SK-N-SH (cell line): ENCODE results near the gene AFAP1L2. TPM values are rescaled to one million over a fixed set of nuclear protein-coding genes. Genes with fewer than 3 reads are reported as not detected.

ENCODE experiments used
- CTCF ChIA-PET: fragments of 300-600, 350-600 bp; formaldehyde crosslinking; extraction: SDS; loops from one replicate; lab custom pipeline; 2021; lab: Yijun Ruan, JAX
- POLR2A ChIA-PET: fragments of 350-600 bp; sonication (Branson Sonifier 250); formaldehyde crosslinking; extraction: SDS; loops from one replicate; lab custom pipeline; 2020; ENCODE audit warnings: antibody characterized with exemption, inconsistent platforms; lab: Yijun Ruan, JAX
- DNase-seq: peaks from one replicate; pipeline ENCODE4 v3.0.0; 2012
- H2AFZ ChIP-seq: fragments of 200-600 bp; sonication (generic); 2 replicates; pipeline ENCODE4 v1.8.1; 2016; ENCODE audit warnings: antibody characterized with exemption, mild to moderate bottlenecking, low read depth
- H3F3A ChIP-seq: fragments of 200-600 bp; sonication (generic); replicated peaks from 2 replicates; pipeline ENCODE3; 2016; ENCODE audit warnings: antibody characterized with exemption, mild to moderate bottlenecking; ENCODE audit not compliant: insufficient read depth
- H3K27ac ChIP-seq, 2 experiments: fragments of 200-500 bp in 1 of 2; fragments of 200-600 bp in 1 of 2; sonication (Bioruptor generic) in 1 of 2; sonication (generic), shearing (Covaris generic) in 1 of 2; 2 replicates each; pipeline versions ENCODE4 v1.5.1 to v1.6.1; 2014 to 2016; ENCODE audit warnings: low read depth in 2 of 2, inconsistent platforms in 1 of 2, low read length in 1 of 2, mild to moderate bottlenecking in 1 of 2, mixed read lengths in 1 of 2
- H3K27me3 ChIP-seq: fragments of 200-600 bp; sonication (generic), shearing (Covaris generic); 2 replicates; pipeline ENCODE4 v1.6.1; 2016; ENCODE audit warnings: mixed run types; ENCODE audit not compliant: insufficient read depth
- H3K36me3 ChIP-seq, 2 experiments: fragments of 200-500 bp in 1 of 2; fragments of 200-600 bp in 1 of 2; sonication (Bioruptor generic) in 1 of 2; sonication (generic) in 1 of 2; replicated peaks in 1 of 2; 2 replicates each; pipeline versions ENCODE3 to v1.5.1; 2014 to 2016; ENCODE audit warnings: low read length in 1 of 2, mild to moderate bottlenecking in 1 of 2; ENCODE audit not compliant: insufficient read depth in 2 of 2, control insufficient read depth in 1 of 2
- H3K4me1 ChIP-seq, 2 experiments: fragments of 200-500 bp in 1 of 2; fragments of 200-600 bp in 1 of 2; sonication (Bioruptor generic) in 1 of 2; sonication (generic), shearing (Covaris generic) in 1 of 2; 2 replicates each; pipeline versions ENCODE4 v1.5.1 to v1.6.1; 2014 to 2016; ENCODE audit warnings: low read depth in 1 of 2, low read length in 1 of 2, mixed run types in 1 of 2; ENCODE audit not compliant: insufficient read depth in 2 of 2, control insufficient read depth in 1 of 2
- H3K4me2 ChIP-seq: fragments of 200-600 bp; sonication (generic), shearing (Covaris generic); 2 replicates; pipeline ENCODE4 v1.6.1; 2017; ENCODE audit warnings: mixed run types
- H3K4me3 ChIP-seq, 2 experiments: fragments of 200-500 bp in 1 of 2; fragments of 200-600 bp in 1 of 2; sonication (Bioruptor generic) in 1 of 2; sonication (generic), shearing (Covaris generic) in 1 of 2; 2 replicates each; pipeline versions ENCODE4 v1.5.1 to v1.8.1; 2014 to 2016; ENCODE audit warnings: low read depth in 2 of 2, inconsistent platforms in 1 of 2, low read length in 1 of 2, mild to moderate bottlenecking in 1 of 2, mixed read lengths in 1 of 2, moderate library complexity in 1 of 2
- H3K79me2 ChIP-seq: fragments of 200-600 bp; sonication (generic); 2 replicates; pipeline ENCODE4 v1.8.1; 2017; ENCODE audit warnings: mild to moderate bottlenecking; ENCODE audit not compliant: insufficient read depth
- H3K9ac ChIP-seq: fragments of 200-600 bp; sonication (generic); 2 replicates; pipeline ENCODE4 v1.6.1; 2017; ENCODE audit warnings: mixed run types
- H3K9me2 ChIP-seq: fragments of 200-600 bp; sonication (generic); 2 replicates; pipeline ENCODE4 v1.6.1; 2017; ENCODE audit warnings: mixed run types
- H3K9me3 ChIP-seq: fragments of 200-600 bp; sonication (generic); 2 replicates; pipeline ENCODE4 v1.6.1; 2017; ENCODE audit warnings: mixed run types, mild to moderate bottlenecking, moderate library complexity
- H4K20me1 ChIP-seq: fragments of 200-600 bp; sonication (generic); 2 replicates; pipeline ENCODE4 v1.6.1; 2017; ENCODE audit warnings: mild to moderate bottlenecking, mixed run types; ENCODE audit not compliant: insufficient read depth
- CHD2 ChIP-seq: fragments of 150-350 bp; IDR thresholded peaks from 2 replicates; pipeline ENCODE4 v1.6.1; 2018; ENCODE audit warnings: low read length; ENCODE audit not compliant: partially characterized antibody
- CTCF ChIP-seq: fragments of 200-600 bp; sonication (generic); IDR thresholded peaks from 2 replicates; pipeline ENCODE4 v1.6.1; 2017; ENCODE audit warnings: antibody characterized with exemption, mild to moderate bottlenecking, moderate library complexity
- ELF1 ChIP-seq: IDR thresholded peaks from 2 replicates; pipeline ENCODE4 v1.4.0; 2012
- EP300 ChIP-seq, 2 experiments: IDR thresholded peaks; 2 replicates each; pipeline versions ENCODE4 v1.4.0 to v1.6.1; 2012; ENCODE audit warnings: borderline replicate concordance in 1 of 2, low read depth in 1 of 2, low read length in 1 of 2
- EZH2phosphoT487 ChIP-seq: fragments of 200-600 bp; sonication (generic); IDR thresholded peaks from 2 replicates; pipeline ENCODE4 v1.6.1; 2017; ENCODE audit warnings: low read depth, mixed run types, mild to moderate bottlenecking, antibody characterized with exemption, moderate library complexity, borderline replicate concordance
- FOSL2 ChIP-seq: IDR thresholded peaks from 2 replicates; pipeline ENCODE4 v1.4.0; 2012; ENCODE audit warnings: low read depth, mild to moderate bottlenecking, moderate library complexity, borderline replicate concordance
- FOXJ3 ChIP-seq: sonication (generic); formaldehyde crosslinking; IDR thresholded peaks from 2 replicates; pipeline ENCODE4 v1.5.1; 2020; ENCODE audit warnings: mild to moderate bottlenecking, missing genetic modification reagents
- GABPA ChIP-seq: IDR thresholded peaks from 2 replicates; pipeline ENCODE4 v1.4.0; 2012; ENCODE audit warnings: low read depth, mild to moderate bottlenecking
- IRF3 ChIP-seq: fragments of 150-350 bp; IDR thresholded peaks from 2 replicates; pipeline ENCODE4 v1.6.1; 2016; ENCODE audit warnings: mild to moderate bottlenecking, low read depth, low read length
- MAX ChIP-seq: IDR thresholded peaks from 2 replicates; pipeline ENCODE4 v1.4.0; 2012; ENCODE audit warnings: low read depth
- MEF2A ChIP-seq: IDR thresholded peaks from 2 replicates; pipeline ENCODE4 v1.4.0; 2012; ENCODE audit warnings: low read depth, borderline replicate concordance
- MXI1 ChIP-seq: IDR thresholded peaks from 2 replicates; pipeline ENCODE4 v1.6.1; 2012; ENCODE audit warnings: mild to moderate bottlenecking, low read depth, low read length, improper control_type of control experiment
- NFIC ChIP-seq: IDR thresholded peaks from 2 replicates; pipeline ENCODE4 v1.4.0; 2012; ENCODE audit warnings: borderline replicate concordance
- NRF1 ChIP-seq: IDR thresholded peaks from 2 replicates; pipeline ENCODE4 v1.6.1; 2012; ENCODE audit warnings: low read depth, mild to moderate bottlenecking, low read length
- POLR2AphosphoS5 ChIP-seq: IDR thresholded peaks from 2 replicates; pipeline ENCODE4 v1.6.1; 2012; ENCODE audit warnings: low read depth, low read length
- RAD21 ChIP-seq: IDR thresholded peaks from 2 replicates; pipeline ENCODE4 v1.6.1; 2012; ENCODE audit warnings: mild to moderate bottlenecking, low read length
- RCOR1 ChIP-seq: fragments of 150-350 bp; IDR thresholded peaks from 2 replicates; pipeline ENCODE4 v1.6.1; 2017; ENCODE audit warnings: antibody characterized with exemption, low read length
- RFX5 ChIP-seq: IDR thresholded peaks from 2 replicates; pipeline ENCODE4 v1.6.1; 2012; ENCODE audit warnings: mild to moderate bottlenecking, improper control_type of control experiment, low read length
- RXRA ChIP-seq: IDR thresholded peaks from 2 replicates; pipeline ENCODE4 v1.4.0; 2012; ENCODE audit warnings: low read depth, mild to moderate bottlenecking, borderline replicate concordance
- SIN3A ChIP-seq: IDR thresholded peaks from 2 replicates; pipeline ENCODE4 v1.6.1; 2012; ENCODE audit warnings: low read depth, mild to moderate bottlenecking, low read length, moderate library complexity, borderline replicate concordance
- SMC3 ChIP-seq: IDR thresholded peaks from 2 replicates; pipeline ENCODE4 v1.6.1; 2012; ENCODE audit warnings: low read depth, low read length, improper control_type of control experiment
- TAF1 ChIP-seq: IDR thresholded peaks from 2 replicates; pipeline ENCODE4 v1.6.1; 2012; ENCODE audit warnings: low read depth, mild to moderate bottlenecking, low read length, moderate library complexity, borderline replicate concordance
- TCF12 ChIP-seq: IDR thresholded peaks from 2 replicates; pipeline ENCODE4 v1.4.0; 2012
- TEAD4 ChIP-seq: IDR thresholded peaks from 2 replicates; pipeline ENCODE4 v1.4.0; 2012; ENCODE audit warnings: mild to moderate bottlenecking, borderline replicate concordance; ENCODE audit not compliant: insufficient read depth
- USF1 ChIP-seq: IDR thresholded peaks from 2 replicates; pipeline ENCODE4 v1.4.0; 2012; ENCODE audit warnings: low read depth, borderline replicate concordance
- USF2 ChIP-seq: fragments of 150-350 bp; IDR thresholded peaks from 2 replicates; pipeline ENCODE4 v1.6.1; 2017; ENCODE audit warnings: antibody characterized with exemption, low read length, low read depth, borderline replicate concordance
- YY1 ChIP-seq: IDR thresholded peaks from 2 replicates; pipeline ENCODE4 v1.4.0; 2012; ENCODE audit warnings: low read depth, mild to moderate bottlenecking
- ZBTB33 ChIP-seq: IDR thresholded peaks from 2 replicates; pipeline ENCODE4 v1.4.0; 2012; ENCODE audit warnings: low read depth, borderline replicate concordance
- WGBS: methylation state at CpG from one replicate; pipeline ENCODE4 v1.1.6; 2017; ENCODE audit warnings: low lambda C conversion rate; 5-methylcytosine and 5-hydroxymethylcytosine counted together
- polyA plus RNA-seq, 3 experiments: library from polyadenylated mRNA; depleted of rRNA; stranded (reverse); fragments of >200 nt; gene quantifications; 2 replicates each; pipeline ENCODE4 v1.2.3, GENCODE V29; 2012

AFAP1L2 gene
- polyA plus RNA-seq, 1 of the 3 experiments (the other 2 are of a cell fraction) = 0.54 TPM

GRCh38 chr10:114271779-114272167 is 132.5 kb downstream of the AFAP1L2 start:
- H3K36me3 ChIP-seq = no peaks in the 10 kb centered on the region
- no peak overlapping the region for H3K9ac ChIP-seq
- no peaks in the 10 kb centered on the region for H3K9me3 ChIP-seq
- POLR2A ChIA-PET = no interaction called here
- peaks cover 12% of the 10 kb centered on the region for H3F3A ChIP-seq
- peak overlapping the region; percentile 50; the same call in 1 of the 2 replicates for H3K4me2 ChIP-seq
- no peak for DNase-seq
- CTCF ChIA-PET = interaction anchor here (1.3 to 1.5 kb wide), 2 partner anchors 28 to 32 kb away, joined by 4 to 8 read pairs; no protein-coding TSS in a partner anchor
- H3K9me2 ChIP-seq = no peaks in the 10 kb centered on the region
- H3K79me2 ChIP-seq = no peaks in the 10 kb centered on the region
- no peak overlapping the region for H3K4me3 ChIP-seq
- 10% methylated on average over 4 of the region's 4 CpGs for WGBS
- H4K20me1 ChIP-seq = no peaks in the 10 kb centered on the region
- H3K4me1 ChIP-seq = peaks cover 0 to 6% of the 10 kb centered on the region in 2 experiments; a peak in 1 of 4 replicates
- no peak overlapping the region for H2AFZ ChIP-seq
- H3K27ac ChIP-seq = peak overlapping the region in 1 of 2 experiments; percentile 64; a peak in 2 of 4 replicates
- no peaks in the 10 kb centered on the region for H3K27me3 ChIP-seq
- TF ChIP-seq TCF12 (peak; percentile 97), SMC3 (no peak), GABPA (no peak), FOXJ3 (CRISPR knock-in tag) (no peak), ELF1 (0 out of 2 replicates have a peak, but pooled peaks have one; percentile 26), SIN3A (peak; percentile 82; the same call in 1 of the 2 replicates), NFIC (peak; percentile 85), EZH2phosphoT487 (no peak), TEAD4 (peak; percentile 75; the same call in 1 of the 2 replicates), EP300 (IDR thresholded peaks at IDR 0.05; ENCODE audit: borderline replicate concordance in 1 of 2, low read depth in 1 of 2, low read length in 1 of 2) (peak in 1 of 2 experiments; percentile 77; a peak in 2 of 4 replicates), USF1 (0 out of 2 replicates have a peak, but pooled peaks have one; percentile 35), POLR2AphosphoS5 (peak; percentile 72; the same call in 1 of the 2 replicates), NRF1 (no peak), MAX (peak; percentile 48; the same call in 1 of the 2 replicates), RAD21 (no peak), MEF2A (0 out of 2 replicates have a peak, but pooled peaks have one; percentile 24), RXRA (peak; percentile 59; the same call in 1 of the 2 replicates), CHD2 (no peak), IRF3 (no peak), ZBTB33 (no peak; the same call in 1 of the 2 replicates), USF2 (no peak), MXI1 (no peak), CTCF (no peak), RCOR1 (no peak), RFX5 (no peak), TAF1 (no peak), YY1 (no peak), FOSL2 (peak; percentile 99)
